IPS DF 6.9 (cell line): ENCODE data around the gene TPP1.

Source experiments
- DNase-seq: peaks from one replicate; pipeline ENCODE4 v3.0.0-alpha.2; 2013; ENCODE audit warnings: low read depth, low spot score
- H3K27ac ChIP-seq: one replicate; pipeline ENCODE4 v1.5.1; 2013; ENCODE audit warnings: low read length, control low read depth
- H3K27me3 ChIP-seq: 2 replicates; pipeline ENCODE4 v1.6.1; 2013; ENCODE audit warnings: mild to moderate bottlenecking, low read length; ENCODE audit not compliant: control insufficient read depth, insufficient read depth
- H3K36me3 ChIP-seq: 2 replicates; pipeline ENCODE4 v1.6.1; 2013; ENCODE audit warnings: low read length; ENCODE audit not compliant: control insufficient read depth, insufficient read depth
- H3K4me1 ChIP-seq: 2 replicates; pipeline ENCODE4 v1.6.1; 2013; ENCODE audit warnings: low read length; ENCODE audit not compliant: control insufficient read depth, insufficient read depth
- H3K4me3 ChIP-seq: 2 replicates; pipeline ENCODE4 v1.5.1; 2013; ENCODE audit warnings: mild to moderate bottlenecking, low read length
- H3K9me3 ChIP-seq: 2 replicates; pipeline ENCODE4 v1.6.1; 2013; ENCODE audit warnings: low read length, inconsistent platforms; ENCODE audit not compliant: control insufficient read depth, insufficient read depth
- WGBS: extraction: QIAGEN DNeasy Blood & Tissue Kit; methylation state at CpG from one replicate; pipeline ENCODE4 v1.1.7; 2013; ENCODE audit warnings: mixed read lengths, missing lambda C conversion rate; ENCODE audit not compliant: insufficient read length, insufficient coverage; 5-methylcytosine and 5-hydroxymethylcytosine counted together

Gene TPP1

GRCh38 chr11:6655790-6656583 is 36.8 kb upstream of the TPP1 start, which contains the start of gene DCHS1:
Gene DCHS1 (minus strand): TSS chr11:6655809. CDS start chr11:6641613, 14,196 bp downstream.
- Histone ChIP-seq H3K27ac (no peak within 1 kb of the TSS), H3K27me3 (peaks cover 12% of the 10 kb centered on the region), H3K4me3 (peak within 1 kb of the TSS; percentile 84), H3K4me1 (peaks cover 4% of the 10 kb centered on the region; the same call in 1 of the 2 replicates), H3K36me3 (no peaks in the 10 kb centered on the region; the same call in 1 of the 2 replicates), H3K9me3 (no peaks in the 10 kb centered on the region)
- DNase-seq, result no peak
- no CpG with 5 or more reads among the region's 56 CpGs for WGBS

DNA sequence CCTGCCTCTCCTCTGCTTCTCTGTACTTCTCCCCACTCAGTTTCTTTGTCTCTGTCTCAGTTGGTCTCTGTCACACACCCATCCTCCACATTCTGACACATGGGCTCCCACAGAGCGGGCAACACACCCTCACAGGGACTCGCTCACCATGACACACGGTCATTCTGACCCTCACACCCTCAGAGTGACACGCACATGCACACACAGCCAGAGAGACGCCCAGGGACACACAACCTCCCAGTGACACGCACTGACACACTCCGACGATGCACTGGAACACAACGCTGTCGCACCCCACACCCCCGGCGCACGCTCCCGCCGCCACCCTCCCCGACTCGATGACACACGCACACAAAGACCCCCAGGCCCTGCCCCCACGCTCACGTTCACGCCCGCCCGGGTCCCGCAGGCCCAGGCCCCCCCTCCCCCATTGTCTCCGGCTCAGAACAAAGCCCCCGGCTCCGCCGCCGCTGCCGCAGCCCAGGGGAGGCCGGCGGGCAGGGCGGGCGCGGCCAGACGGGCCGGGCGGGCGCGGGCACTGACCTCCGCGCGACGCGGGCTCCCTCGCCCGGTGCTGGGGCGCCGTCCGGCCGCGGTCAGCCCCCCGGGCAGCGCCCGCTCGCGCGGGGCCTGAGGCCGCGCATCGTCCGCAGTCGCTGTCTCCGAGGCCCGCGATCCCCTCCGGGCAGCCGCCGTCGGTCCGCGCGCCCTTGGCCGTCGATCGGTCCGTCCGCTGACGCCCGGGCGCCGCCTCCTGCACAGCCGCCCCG is 36.0 kb upstream of the TPP1 start:
- Histone ChIP-seq H3K27ac (no peak overlapping the region), H3K9me3 (no peaks in the 10 kb centered on the region), H3K27me3 (peaks cover 12% of the 10 kb centered on the region), H3K36me3 (no peaks in the 10 kb centered on the region; the same call in 1 of the 2 replicates), H3K4me1 (peaks cover 4% of the 10 kb centered on the region; the same call in 1 of the 2 replicates), H3K4me3 (peak overlapping the region; percentile 84)
- no CpG with 5 or more reads among the region's 84 CpGs for WGBS
- no peak for DNase-seq

- H3K36me3 ChIP-seq, result no peaks in the 10 kb centered on the region; the same call in 1 of the 2 replicates
- WGBS, result no CpG with 5 or more reads among the region's 9 CpGs
- no peak overlapping the region for H3K27ac ChIP-seq
- no peaks in the 10 kb centered on the region for H3K9me3 ChIP-seq
- DNase-seq, result no peak
- peaks cover 12% of the 10 kb centered on the region for H3K27me3 ChIP-seq
- H3K4me3 ChIP-seq, result no peak overlapping the region; the same call in 1 of the 2 replicates
- H3K4me1 ChIP-seq, result peaks cover 4% of the 10 kb centered on the region; the same call in 1 of the 2 replicates
These were observed 35.2 kb upstream of the TPP1 start for GRCh38 chr11:6654281-6655019.

GRCh38 chr11:6653656-6654055 is 34.4 kb upstream of the TPP1 start:
- WGBS, result 100% methylated on average over 2 of the region's 2 CpGs
- no peak for DNase-seq
- Histone ChIP-seq H3K27me3 (peaks cover 12% of the 10 kb centered on the region), H3K36me3 (no peaks in the 10 kb centered on the region; the same call in 1 of the 2 replicates), H3K4me1 (peaks cover 4% of the 10 kb centered on the region; the same call in 1 of the 2 replicates), H3K4me3 (no peak overlapping the region), H3K9me3 (no peaks in the 10 kb centered on the region), H3K27ac (no peak overlapping the region)

GRCh38 chr11:6653097-6653496 is 33.9 kb upstream of the TPP1 start:
- H3K27me3 ChIP-seq, result peaks cover 12% of the 10 kb centered on the region
- H3K4me3 ChIP-seq, result no peak overlapping the region
- H3K27ac ChIP-seq, result no peak overlapping the region
- H3K9me3 ChIP-seq, result no peaks in the 10 kb centered on the region
- no CpG with 5 or more reads among the region's 1 CpG for WGBS
- DNase-seq, result no peak
- no peaks in the 10 kb centered on the region; the same call in 1 of the 2 replicates for H3K36me3 ChIP-seq
- peaks cover 4% of the 10 kb centered on the region; the same call in 1 of the 2 replicates for H3K4me1 ChIP-seq

DNA sequence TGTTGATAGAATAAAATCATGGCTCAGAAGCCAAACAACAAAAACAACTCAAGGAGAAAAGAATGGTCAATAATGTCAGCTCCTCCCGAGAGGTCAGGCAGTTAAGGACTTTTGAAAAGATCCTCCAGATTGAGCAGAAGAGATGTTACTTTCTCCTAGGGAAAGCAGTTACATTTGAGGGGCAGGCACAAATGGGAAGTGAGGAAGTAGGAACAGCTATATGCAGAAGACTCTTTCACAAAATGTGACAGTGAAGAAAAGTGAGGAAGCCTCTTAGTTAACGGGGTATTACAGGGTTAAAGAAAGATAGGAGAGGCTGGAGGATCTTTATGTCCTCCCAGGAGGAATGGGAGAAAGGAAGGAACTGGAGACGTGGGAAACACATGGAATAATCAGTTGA is 33.0 kb upstream of the TPP1 start:
- no CpG with 5 or more reads among the region's 3 CpGs for WGBS
- Histone ChIP-seq H3K36me3 (no peaks in the 10 kb centered on the region; the same call in 1 of the 2 replicates), H3K4me1 (peaks cover 4% of the 10 kb centered on the region; the same call in 1 of the 2 replicates), H3K27me3 (peaks cover 12% of the 10 kb centered on the region), H3K9me3 (no peaks in the 10 kb centered on the region), H3K27ac (no peak overlapping the region), H3K4me3 (no peak overlapping the region)
- DNase-seq, result no peak

- Histone ChIP-seq H3K4me3 (no peak overlapping the region), H3K4me1 (peaks cover 4% of the 10 kb centered on the region; the same call in 1 of the 2 replicates), H3K27ac (no peak overlapping the region), H3K9me3 (no peaks in the 10 kb centered on the region), H3K27me3 (peaks cover 5% of the 10 kb centered on the region), H3K36me3 (no peaks in the 10 kb centered on the region; the same call in 1 of the 2 replicates)
- no CpG with 5 or more reads among the region's 6 CpGs for WGBS
- DNase-seq, result no peak
These were observed 31.8 kb upstream of the TPP1 start for GRCh38 chr11:6650980-6651379.

GRCh38 chr11:6650104-6650503 is 30.9 kb upstream of the TPP1 start:
- Histone ChIP-seq H3K4me3 (no peak overlapping the region), H3K9me3 (no peaks in the 10 kb centered on the region), H3K27me3 (peaks cover 5% of the 10 kb centered on the region), H3K4me1 (peaks cover 3% of the 10 kb centered on the region; the same call in 1 of the 2 replicates), H3K36me3 (no peaks in the 10 kb centered on the region; the same call in 1 of the 2 replicates), H3K27ac (no peak overlapping the region)
- DNase-seq, result no peak

DNA sequence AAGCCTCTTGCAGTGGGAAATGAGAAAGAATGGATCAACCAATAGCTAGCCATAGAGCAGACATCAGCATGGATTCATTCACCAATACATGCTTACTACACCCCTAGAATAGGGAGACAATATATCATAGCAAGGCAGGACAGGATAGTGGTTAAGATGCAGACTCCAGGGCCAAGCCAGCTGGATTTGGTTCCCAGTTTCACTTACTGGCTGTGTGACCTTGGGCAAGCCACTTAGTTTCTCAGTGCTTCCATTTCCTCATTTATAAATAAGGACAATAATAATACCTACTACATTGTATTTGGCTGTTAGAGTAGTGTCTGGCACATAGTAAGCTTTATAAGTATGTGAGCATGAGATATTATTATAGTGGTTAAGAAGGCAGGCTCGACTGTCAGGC is 29.3 kb upstream of the TPP1 start:
- no peak overlapping the region for H3K27ac ChIP-seq
- no CpG with 5 or more reads among the region's 1 CpG for WGBS
- no peaks in the 10 kb centered on the region for H3K9me3 ChIP-seq
- H3K4me3 ChIP-seq, result no peak overlapping the region
- H3K27me3 ChIP-seq, result no peaks in the 10 kb centered on the region
- DNase-seq, result no peak
- no peaks in the 10 kb centered on the region for H3K4me1 ChIP-seq
- H3K36me3 ChIP-seq, result no peaks in the 10 kb centered on the region

DNA sequence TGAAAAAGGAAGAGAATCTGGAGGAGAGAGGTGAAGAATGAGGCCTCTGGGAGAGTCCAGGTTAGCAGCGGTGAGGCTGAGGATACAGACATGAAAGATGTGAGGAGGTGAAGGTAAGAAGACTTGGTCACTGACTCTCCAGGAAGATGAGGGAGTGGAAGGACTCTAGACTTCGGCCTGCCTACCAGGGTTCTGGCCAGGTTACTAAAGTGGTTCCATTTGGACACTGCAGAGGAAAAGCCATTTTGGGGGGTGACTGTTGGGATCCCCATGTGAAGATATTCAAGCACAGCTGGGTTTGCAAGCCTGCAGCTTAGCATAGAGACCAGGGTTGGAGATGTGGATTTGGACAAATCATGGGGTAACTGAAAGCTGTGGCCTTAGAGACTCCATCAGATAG is 28.6 kb upstream of the TPP1 start:
- no peak for DNase-seq
- Histone ChIP-seq H3K36me3 (no peaks in the 10 kb centered on the region), H3K9me3 (no peaks in the 10 kb centered on the region), H3K27me3 (no peaks in the 10 kb centered on the region), H3K4me1 (no peaks in the 10 kb centered on the region), H3K27ac (no peak overlapping the region), H3K4me3 (no peak overlapping the region)
- WGBS, result no CpG with 5 or more reads among the region's 2 CpGs
